Limb (tissue), 2 donors: Measurements from ENCODE around the gene CNTNAP2.

Experiments used
- DNase-seq, 2 donors: peaks; one replicate each; pipeline ENCODE4 v3.0.0-alpha.2; 2016; ENCODE audit errors: extremely low spot score in 2 of 2

The CNTNAP2 gene

DNA sequence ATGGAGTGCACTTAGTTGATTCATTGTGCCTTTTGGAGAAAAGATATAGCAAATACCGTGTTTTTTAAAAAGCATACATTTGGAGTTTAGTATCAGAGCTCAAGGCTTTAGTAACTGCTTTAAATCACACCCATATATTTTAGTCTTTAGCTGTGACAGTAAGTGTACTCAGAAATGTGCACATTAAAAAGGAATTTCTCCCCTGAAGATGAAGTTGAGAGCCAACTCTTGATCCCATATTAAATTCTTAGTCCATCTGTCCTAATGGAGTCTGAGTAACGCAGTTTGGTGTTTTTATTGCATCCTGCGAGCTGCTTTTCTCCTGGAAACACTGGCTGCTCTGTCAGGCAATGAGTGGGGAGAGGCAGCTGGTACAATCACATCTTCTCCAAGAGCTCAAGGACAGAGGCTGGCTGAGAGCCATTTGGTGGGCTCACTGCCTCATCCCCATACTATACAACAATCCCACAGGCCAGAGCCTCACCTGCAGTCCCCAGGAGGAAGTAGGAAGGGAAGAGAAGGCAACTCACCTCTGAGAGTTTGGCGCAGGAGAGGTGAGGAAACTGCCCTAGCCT is 2000.3 kb downstream of the CNTNAP2 start:
- peak in 1 of 2 donors; percentile 40 for DNase-seq

DNA sequence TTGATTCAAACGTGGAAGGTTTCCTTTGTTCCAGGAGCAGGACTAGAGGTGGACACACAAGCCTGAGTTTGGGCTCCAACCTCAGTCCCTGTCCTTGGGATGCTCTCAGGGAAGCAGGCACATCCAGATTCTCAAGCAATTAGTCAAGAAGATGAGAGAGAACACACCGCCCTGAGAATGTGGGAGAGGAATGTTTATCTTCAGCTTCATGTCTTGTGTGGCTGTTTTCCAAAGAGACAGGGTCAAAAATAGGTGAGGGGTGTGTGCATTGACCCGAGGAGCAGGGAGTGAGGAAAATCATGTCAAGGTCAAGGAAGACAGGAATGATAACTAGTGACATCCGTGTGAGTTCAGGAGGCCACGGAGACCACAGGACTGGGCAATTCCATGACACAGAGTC is 2001.8 kb downstream of the CNTNAP2 start:
- DNase-seq = no peak

DNA sequence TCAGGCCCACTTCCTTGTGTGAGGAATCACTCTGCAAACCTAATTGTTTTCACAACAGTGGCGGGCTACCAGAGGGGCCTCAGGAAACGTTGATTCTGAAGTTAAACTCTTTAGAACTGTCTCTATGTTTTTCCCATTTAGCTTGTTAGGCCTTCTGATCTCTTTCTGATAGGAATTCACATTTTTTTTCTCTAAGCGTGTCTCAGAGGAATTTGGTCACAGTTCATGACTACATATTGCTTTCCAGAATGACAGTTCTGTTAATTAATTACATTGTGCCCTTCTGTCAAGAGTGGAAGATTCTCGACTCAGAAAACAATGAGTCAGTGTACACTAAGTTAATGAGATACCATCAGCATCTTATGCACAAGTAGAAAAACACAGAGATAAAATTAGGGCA is 2004.8 kb downstream of the CNTNAP2 start:
- DNase-seq = no peak

DNA sequence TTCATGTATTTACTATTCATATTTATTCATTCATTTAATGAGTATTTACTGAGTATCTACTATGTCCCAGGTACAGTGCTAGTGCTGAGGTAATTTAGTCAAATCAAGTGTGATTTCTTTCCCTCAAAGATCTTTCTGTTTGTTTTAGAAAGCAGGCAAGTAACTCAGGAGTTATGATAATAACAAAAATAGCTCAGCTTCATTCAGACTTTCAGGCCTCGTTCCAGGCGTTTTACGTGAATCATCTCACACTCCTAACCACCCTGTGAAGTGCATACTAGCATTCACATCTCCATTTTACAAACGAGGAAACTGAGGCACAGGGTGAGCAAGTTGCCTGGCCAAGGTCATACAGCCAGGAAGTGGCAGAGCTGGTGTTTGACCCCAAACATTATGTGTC is 2005.2 kb downstream of the CNTNAP2 start:
- DNase-seq = no peak

DNA sequence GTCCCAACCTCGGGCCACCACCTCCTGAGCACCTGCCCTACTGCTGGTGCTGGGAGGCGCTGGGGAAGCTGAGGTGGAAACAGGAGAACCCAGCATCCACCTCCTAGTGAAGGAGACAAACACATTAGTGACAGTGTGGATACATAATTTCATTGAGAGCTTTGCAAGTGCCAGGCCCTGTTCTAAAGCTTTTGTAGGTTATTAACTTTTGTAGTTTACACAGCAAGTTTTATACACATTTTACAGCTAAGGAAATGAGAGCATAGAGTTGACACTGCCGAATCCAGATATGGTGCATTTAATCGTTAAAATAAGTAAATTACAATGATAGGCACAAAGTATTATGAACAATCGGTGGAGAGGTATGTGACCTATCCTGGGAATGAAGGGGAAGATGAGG is 2007.9 kb downstream of the CNTNAP2 start:
- DNase-seq = no peak

DNA sequence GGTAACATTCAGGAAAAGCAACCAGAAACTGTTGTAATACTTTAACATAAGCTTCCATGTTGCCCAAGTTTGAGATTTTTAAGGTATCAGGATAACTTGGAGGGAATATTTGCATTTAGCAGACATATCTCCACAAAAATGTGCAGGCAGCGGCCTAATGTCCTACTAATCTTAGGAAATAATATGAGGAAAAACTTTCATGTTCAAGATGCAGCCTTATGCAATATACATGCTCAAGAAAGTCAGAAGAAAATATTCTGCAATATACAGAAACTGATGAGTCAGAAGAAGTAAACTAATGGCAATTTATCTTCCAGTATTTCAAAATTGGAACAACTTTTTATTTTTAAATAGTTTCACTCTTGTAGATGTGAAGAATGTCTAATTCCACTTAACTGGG is 2010.8 kb downstream of the CNTNAP2 start:
- no peak for DNase-seq

DNA sequence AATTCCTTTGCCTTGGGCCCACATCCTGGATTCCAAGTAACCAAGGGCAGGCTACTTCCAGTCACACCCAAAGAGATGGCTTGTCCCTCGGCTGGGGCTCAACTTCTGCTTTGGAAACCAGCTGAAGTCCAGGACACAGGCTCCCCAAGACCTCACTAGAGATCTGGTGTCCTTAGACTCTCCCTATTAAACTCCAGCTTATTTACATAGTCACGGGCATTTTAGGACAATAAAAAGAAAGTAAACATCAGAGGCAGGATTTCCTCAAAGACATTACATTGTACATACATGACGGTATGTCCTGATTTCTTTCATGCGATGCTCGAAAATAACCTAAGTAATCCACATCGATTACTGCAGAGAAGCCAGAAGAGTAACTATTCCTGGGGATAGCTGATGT is 2012.4 kb downstream of the CNTNAP2 start:
- no peak for DNase-seq

DNA sequence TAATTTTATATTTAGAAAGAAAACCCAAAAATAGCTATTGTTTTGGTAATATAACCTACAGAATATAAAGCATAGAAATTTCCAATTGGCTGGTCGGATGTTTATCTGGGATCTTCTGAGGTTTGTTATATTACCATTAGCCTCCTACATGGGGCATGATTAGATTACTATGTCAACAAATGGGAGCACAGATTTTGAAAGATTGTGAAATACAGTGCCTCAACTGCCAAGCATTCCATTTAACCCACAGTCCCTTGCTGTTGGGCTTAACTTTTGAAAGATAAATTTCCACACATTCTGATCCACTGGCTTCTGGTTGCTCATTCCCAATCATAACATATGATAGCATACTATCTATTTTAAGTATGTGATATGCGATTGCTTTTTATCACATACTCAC is 2018.5 kb downstream of the CNTNAP2 start:
- DNase-seq = no peak

DNA sequence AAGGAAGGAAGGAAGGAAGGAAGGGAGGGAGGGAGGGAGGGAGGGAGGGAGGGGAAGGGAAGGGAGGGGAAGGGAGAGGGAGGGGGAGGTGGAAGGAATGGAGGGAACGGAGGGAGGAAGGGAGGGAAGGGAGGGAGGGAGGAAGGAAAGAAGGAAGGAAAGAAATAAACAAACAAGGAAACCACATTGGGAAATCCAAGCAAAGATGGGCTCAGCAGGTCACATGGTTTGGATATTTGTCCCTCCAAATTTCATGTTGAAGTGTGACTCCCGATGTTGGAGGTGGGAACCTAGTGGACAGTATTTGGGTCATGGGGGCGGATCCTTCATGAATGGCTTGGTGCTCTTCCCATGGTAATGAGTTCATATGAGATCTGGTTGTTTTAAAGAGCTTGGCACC is 2019.4 kb downstream of the CNTNAP2 start:
- no peak for DNase-seq

DNA sequence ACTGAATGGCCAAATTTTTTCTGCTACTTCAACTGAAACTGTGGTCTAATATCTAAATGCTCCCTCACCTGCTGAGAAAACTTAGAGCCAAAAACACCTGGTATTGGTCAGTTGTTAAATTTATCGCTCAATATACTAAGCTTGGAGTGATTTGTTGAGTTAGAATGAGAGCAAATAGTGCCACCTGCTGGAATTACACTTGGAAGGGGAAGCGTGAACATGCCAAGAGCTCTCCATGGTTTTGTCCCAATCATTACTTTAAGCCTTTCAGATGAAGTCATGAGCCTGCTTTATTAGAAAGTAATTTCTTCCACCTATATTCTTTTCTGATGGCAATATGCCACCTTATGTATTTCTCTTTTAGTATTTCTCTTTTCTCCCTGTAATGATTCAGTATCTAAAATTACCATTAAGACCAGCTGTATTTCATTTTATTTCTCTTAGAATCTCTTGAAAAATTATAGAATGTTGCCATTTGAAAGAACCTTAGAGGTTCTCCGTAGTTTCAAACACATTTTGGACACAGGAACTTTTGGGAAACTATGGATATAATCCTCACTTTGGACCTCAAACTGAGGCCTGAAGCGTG is 2026.2 kb downstream of the CNTNAP2 start:
- DNase-seq = peak in 1 of 2 donors; percentile 60

DNA sequence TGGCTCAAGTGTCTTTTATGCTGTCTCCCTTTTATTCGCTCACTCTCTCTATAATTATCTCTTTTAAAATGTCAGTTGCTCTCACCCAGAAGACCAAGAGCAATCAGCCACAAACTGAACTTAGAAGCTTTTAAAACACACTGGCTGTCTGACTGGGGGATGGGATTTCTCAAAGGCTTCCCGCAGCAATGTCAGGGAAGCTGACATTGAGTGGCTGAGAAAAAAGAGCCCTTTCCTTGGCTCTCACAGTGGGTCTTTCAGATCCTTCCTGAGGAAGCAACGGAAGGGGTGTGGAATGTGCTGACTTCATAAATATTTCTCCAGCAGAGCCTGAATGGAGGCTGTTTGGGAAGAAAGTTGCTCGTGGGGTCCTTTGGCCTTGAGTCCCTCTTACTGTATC is 2028.2 kb downstream of the CNTNAP2 start:
- no peak for DNase-seq

DNA sequence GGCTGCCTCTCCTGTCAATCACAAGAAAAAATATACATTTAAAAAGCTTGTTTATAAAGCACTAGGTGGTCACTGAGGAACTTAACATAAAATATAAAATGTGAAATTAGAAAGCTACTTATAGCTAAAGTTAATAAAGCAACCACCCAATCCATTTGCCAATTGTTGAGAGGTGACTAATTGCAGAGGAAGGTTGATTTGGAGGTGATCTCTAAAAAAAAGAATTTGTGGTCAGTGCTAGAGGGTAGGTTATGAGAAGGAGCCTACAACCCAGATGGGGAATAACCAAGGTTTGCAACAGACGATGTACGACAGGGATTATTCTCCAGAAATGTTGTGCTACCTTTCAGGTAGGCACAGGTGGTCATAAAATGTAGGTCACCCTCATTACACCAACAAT is 2029.7 kb downstream of the CNTNAP2 start:
- DNase-seq = no peak

DNA sequence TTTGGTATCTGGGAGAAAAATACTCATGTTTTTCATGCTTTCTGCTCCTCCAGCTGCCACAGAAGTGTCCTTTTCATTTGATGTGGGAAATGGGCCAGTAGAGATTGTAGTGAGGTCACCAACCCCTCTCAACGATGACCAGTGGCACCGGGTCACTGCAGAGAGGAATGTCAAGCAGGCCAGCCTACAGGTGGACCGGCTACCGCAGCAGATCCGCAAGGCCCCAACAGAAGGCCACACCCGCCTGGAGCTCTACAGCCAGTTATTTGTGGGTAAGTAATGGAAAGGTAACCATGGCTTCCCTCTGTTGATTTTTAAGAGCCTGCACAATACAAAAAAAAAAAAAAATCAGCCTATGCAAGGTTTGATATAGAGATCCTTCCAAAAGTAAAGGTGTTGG is 2030.8 kb downstream of the CNTNAP2 start:
- no peak for DNase-seq

DNA sequence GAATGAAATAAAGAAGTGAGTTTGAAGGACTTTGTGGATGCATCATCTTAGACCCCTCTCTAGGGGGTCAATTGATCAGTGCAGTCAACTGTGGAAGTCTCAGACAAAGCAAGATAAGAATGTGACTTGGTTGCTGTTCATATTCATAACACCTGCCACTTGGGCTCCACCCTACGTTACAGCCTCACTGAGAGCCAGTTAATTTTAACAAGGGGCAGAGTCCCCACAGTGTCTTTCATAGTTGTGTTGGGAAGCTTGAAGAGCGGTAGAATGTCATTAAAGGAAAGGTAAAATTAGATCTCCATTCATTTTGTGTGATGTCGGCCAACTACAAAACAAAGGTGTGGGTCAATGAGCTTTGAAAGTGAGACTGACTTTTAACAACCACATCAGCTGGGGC is 2031.9 kb downstream of the CNTNAP2 start:
- no peak for DNase-seq

DNA sequence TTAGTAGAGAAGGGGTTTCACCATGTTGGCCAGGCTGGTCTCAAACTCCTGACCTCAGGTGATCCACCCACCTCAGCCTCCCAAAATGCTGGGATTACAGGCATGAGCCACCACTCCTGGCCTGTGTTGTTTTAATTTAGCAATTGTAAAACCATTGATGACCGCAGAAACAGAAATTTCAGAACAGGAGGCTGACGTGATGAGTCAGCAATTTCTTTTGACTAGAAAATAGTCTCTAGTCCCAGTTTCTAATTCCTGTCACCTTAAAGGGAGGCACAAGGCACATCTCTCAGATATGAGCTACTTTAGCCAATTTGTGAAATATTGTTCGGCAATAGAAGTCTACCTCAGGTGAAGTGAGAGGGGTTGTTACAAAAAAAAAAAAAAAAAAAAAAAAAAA is 2033.1 kb downstream of the CNTNAP2 start:
- DNase-seq = no peak

DNA sequence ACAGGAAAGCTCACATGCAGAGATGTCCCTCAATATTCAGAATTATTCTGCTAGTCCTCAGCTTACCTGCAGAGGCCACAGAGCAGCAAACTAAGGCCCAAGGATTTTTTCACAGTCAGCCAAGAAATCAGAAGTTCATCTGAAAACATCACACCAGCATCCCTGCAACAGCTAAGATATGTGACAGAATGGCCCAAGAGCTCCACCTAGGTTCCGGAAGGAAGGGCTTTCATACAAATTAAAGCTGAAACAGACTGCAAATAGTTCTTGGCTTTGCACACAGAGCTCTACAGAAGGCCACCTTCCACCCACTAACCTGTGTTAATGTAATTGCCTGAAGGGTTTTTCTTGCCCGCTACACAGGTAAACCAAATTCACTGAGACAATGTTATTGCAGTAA is 2035.2 kb downstream of the CNTNAP2 start:
- no peak for DNase-seq

DNA sequence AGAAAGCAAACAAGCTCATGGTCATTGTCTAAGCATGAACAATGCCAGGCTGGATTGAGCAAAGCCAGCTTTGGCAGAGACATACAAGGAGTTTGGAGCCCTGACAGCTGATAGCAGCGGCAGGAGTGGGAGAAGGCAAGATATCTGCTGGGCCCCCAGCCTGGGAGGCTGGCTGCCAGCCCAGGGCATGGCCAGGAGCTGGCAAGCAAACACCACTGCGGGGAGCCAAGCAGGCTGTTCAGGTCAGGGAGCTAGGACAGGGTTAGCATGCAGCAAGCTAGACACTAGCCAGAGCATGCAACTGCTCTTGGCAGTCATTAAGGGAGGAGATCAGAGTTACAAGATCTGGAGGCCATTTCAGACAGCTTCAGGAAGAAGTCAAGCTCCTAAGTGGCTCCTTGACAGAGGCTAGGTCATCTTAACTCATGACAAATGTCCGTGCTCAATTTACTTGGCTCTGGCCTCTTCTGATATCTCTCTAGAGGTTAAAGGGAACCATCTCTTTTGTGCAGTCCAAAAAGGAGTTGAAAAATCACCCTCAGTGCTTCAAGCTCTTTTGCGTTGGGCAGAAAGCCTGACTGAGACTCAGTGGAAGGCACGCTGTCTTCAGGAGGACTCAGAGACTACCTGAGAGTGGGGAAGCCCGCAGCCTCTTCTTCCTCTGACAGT is 2037.1 kb downstream of the CNTNAP2 start:
- no peak for DNase-seq

DNA sequence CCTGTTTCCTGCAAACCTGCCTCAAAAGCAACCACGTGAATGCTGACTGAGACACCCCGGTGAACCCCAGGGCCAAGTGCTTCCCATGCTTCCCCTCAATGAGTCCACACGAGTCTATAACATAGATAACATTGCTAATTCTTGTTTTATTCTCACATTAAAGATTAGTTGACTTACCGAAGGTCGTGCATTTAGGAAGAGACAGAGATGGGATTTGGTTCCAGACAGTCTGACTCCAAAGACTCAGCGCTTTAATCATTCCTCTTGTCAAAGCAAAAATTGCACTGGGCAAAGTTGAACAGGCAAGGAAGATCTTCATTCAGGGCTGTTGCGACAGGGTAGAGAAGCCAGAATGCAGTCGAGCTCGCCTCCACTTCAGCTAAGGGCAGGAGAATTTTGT is 2038.4 kb downstream of the CNTNAP2 start:
- no peak for DNase-seq

DNA sequence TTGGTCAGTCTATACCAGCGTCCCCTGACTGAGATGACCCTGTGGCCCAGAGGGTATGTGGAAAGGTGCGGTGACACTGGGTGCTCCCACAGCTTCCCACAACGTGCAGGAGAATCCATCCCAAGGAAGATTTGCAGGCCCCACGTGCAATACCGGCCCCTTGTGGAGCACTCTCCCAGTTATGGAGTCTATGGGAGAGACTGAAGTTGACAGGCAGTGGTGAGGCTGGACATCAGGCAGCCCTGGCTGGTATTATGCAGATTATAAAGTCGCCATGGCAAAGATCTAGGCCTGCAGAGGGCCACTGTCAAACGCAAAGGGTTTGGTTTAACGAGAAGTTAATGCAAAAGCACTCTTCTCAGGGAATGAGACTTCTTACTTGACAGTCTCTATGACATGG is 2039.2 kb downstream of the CNTNAP2 start:
- no peak for DNase-seq

DNA sequence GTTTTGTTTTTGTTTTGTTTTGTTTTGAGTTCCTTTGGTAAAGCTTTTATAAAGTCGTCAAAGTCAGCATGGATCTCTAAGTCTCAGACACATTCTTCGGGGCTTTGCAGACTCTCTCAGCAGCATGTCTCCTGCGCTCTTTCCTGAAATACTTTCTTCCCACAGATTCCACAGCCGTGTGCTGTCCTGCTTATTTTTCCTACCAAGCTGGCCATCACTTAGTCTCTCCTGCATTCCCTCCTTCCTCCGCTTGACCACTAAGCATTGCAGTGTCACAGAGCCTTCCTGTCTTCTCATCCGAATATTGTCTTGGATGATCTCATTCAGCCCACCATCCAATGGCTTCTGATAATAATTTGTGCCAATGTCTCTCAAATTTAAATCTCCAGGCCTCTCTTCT is 2039.6 kb downstream of the CNTNAP2 start:
- DNase-seq = no peak

DNA sequence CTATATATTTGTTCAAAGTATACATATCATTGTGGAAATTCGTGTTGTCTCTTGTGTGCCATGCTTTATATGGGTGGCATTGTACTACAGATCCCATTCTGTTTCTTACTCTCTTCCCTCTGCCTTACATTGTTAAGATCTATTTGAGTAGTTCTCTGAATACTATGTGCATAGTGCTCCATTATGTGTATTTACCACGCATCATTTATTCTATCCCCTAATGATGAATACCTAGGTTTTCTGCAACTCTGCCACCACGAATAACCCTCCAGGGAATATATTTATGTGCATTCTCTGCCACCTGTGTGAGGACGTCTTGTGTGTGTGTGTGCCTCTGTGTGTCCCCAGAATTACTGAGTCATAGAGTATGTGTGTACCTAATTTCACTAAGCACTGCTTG is 2042.7 kb downstream of the CNTNAP2 start:
- no peak for DNase-seq

DNA sequence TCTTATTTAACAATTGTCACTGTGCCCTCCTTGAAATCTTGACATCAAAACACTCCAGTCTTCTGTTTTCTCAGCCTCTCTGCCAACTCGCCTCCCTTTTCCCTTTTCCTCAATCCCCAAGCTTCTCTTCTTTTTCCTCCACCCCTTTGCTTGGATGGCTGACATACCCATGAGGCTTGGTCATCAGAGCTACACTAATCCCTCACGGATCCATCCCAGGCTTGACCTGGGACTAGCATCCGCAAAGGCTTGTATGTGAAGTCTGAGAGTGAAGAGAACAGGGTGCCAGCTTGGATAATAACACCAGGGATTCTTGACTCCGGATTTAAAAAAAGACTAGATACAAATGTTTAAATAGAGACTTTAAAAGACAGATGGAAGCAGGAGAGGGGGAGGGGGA is 2045.2 kb downstream of the CNTNAP2 start:
- no peak for DNase-seq

DNA sequence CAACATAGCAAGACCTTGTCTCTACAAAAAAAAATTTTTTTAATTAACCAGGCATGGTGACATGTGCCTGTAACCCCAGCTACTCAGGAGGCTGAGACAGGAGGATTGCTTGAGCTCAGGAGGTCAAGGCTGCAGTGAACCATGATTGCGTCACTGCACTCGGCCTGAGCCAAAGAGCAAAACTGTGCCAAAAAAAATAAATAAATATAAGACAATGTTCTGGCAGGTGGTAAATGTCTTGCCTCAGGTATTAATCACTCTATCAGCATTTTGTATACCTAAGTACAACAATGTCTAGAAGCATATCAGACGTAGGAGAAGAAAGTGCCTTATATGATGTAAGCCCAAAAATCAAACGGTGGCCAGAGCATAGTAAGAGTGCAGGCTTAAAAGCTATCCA is 2046.2 kb downstream of the CNTNAP2 start:
- no peak for DNase-seq
